ENCODE data around the gene HIKESHI.

- TF ChIP-seq SUZ12 (IDR thresholded peaks at IDR 0.05; ENCODE audit: extremely low read depth, insufficient read depth, insufficient read length) (no peak), ZNF274 (IDR thresholded peaks at IDR 0.05; ENCODE audit: low read depth, low read length) (no peak), YY1 (IDR thresholded peaks at IDR 0.05; ENCODE audit: insufficient read depth, insufficient read length) (no peak)
Measured at GRCh38 chr11:86386283-86386682, 84.2 kb downstream of the HIKESHI start.

All from NT2/D1 (cell line).